Brain pericyte (primary cell): ENCODE results near the gene FOXP2.
"Not testable (repeated sequence)": the region's sequence is repeated elsewhere in the genome, so short reads cannot be mapped to it uniquely, and the experiment has no call there.

Experiments used
- DNase-seq: peaks from one replicate; pipeline ENCODE4 v3.0.0-alpha.2; 2012; ENCODE audit warnings: low read depth, low spot score

Gene FOXP2

GRCh38 chr7:114414156-114415063 is at the start of gene FOXP2:
TSS of gene FOXP2 (plus strand) at chr7:114414815. CDS start at chr7:114426512, 11,697 bp downstream.
- DNase-seq: no peak

DNA sequence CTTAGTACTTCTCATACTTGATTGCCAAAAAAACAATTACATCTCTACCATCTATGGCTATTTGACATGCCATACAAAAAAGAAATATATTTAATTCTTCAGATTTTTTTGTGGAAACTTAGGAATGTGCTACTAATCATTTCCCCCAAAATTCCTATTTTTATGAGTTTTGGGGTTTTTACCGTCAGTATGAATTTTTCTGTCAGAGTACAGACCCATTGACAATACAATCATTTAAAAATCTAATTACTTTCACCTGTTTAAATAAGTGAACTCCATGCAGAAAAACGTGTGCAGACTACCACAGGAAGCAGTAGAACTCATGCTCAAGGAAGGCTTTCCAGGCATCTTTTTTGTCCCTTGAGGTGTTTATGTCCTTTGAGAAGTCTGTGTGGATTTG is 48.8 kb upstream of the FOXP2 start:
- DNase-seq: no peak

DNA sequence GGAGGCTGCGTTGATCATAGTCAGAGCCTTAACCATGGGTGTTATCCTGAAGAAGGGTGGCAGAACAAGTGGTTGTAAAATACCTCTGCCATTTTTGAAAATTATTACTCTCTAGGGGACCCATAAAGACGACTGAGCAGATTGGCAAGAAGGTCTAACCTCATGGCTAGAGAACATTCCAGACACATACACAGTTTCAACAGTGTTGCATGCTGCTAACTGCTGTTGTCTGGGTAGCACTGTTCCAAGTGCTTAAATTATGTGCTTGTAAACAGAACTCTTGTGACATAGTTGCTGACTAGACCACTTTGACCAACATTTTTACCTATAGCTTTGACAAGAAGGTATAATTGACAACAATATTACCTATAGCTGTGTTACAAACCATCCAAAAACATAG is 46.1 kb upstream of the FOXP2 start:
- no peak for DNase-seq

GRCh38 chr7:114369294-114369693 is 45.3 kb upstream of the FOXP2 start:
- DNase-seq: no peak

DNA sequence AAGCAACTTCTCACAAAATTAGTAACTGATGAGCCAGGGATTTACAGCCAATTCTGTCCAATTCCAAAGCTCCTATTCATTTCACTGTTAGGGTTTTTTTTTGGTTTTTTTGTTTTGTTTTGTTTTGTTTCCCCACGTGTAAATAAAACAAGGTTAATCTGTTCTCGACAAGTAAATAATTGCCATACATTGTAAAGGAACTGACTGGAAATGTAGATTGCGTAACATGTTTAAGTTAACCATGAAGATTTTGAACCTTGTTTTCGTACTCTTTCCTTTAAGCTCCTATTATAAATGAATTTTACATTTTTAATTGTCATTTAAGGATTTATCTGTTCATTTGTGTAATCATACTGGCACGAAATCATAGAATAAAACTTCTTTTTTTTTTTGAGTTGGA is 42.0 kb upstream of the FOXP2 start:
- no peak for DNase-seq

DNA sequence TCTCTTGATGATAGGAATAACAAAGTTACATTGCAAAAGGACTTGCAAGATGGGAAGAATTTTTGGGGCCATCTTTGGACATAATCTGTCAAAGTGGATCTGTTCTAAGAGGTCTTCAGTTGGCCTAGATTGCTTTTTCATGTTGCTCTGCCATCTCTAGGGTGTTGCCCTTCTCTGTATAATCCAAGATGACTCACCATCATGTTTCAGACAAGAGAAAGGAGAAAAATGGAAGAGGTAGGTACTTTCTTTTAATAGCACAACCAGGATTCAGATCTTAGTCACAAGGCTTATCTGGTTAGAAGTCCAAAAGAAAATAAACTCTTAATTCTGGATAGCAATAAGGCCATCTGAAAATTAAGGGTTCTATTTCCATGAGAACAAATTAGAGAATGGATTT is 38.7 kb upstream of the FOXP2 start:
- DNase-seq: no peak

GRCh38 chr7:114383946-114384345 is 30.7 kb upstream of the FOXP2 start:
- DNase-seq: not testable (repeated sequence)

DNA sequence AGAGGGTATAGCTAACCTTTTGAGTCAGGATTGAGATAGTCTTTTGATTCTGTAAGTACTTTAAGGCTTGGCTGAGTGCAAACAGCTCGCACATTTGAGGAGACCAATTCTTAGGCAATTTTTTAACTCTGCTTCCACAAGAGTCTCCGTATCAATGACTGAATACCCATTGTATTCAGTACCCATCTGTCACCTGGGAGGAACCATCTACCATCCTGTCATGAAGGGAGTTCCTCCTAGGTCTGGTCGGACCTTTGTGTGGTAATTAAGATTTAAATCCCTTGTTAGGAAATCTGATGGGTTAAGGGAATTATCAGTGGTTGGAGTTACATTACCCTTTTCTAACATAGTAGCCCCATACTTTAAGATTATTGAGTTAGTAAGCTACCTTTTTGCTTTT is 30.3 kb upstream of the FOXP2 start:
- DNase-seq: not testable (repeated sequence)

- DNase-seq: no peak
Observed at GRCh38 chr7:114388021-114388420, 26.6 kb upstream of the FOXP2 start.

GRCh38 chr7:114392686-114393085 is 21.9 kb upstream of the FOXP2 start:
- DNase-seq: no peak

- DNase-seq: no peak
Observed at GRCh38 chr7:114402876-114403635, 11.6 kb upstream of the FOXP2 start.

DNA sequence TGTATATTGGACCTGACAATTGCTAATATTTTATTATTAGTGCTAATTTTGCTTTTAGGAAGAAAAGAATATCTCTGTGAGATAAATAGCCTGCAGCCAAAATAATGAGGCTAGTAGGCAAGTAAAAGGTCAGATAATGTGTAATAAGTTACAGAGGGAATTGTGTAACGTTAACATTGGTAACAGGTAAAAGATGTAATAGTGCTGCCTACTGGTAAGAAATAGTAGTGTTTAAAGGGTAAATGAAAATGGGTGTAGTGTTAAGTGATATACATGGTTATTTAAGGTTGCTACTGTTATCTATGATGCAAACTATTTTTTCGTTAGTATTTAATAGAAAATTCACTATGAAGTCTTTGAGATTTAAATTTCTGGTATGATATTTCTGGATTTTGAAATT is 9.2 kb upstream of the FOXP2 start:
- no peak for DNase-seq

GRCh38 chr7:114409750-114410149 is 4.9 kb upstream of the FOXP2 start:
- no peak for DNase-seq

DNA sequence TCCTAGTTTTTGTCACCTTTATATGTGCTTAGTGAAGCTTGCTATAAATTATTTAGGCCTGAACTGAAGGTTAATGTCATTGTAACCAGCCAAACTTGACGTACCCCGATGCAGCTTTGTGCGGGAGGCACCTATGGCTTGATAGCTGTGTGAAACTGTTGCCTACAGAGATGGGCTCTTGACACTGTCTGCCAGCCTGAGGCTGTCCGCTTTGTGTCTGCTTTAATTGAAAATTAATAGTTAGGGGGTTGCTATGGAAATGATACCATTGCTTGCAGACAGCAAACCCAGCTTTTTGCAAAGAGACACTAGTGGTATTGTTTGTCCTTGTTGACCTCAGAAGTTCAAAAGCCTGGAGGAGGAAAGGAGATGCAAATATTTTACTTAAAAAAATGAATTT is 2.1 kb upstream of the FOXP2 start:
- no peak for DNase-seq

- no peak for DNase-seq
Observed at GRCh38 chr7:114413761-114414155, 857 bp upstream of the FOXP2 start.

- no peak for DNase-seq
Observed at GRCh38 chr7:114415064-114415989, 712 bp downstream of the FOXP2 start.

- DNase-seq: no peak
Observed at GRCh38 chr7:114416129-114416990, 1.7 kb downstream of the FOXP2 start.

DNA sequence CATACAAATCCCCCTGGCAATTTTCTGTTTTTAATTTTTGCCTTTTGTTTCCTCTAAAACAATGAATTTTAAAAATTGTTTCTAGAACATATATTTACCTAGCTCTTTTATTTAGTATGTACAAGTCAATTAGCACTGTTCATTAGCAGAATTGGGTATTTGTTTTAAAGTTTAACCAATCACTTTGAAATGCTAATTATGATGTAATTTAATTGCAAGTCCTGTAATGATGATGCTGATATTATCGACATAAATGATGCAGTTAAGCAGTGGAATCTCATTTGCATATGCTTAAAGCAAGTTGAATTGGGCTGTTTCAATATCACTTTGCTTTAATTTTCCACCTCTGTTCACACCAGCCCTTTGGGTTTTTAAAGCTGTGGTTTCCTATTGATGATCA is 2.7 kb downstream of the FOXP2 start:
- no peak for DNase-seq

- no peak for DNase-seq
Observed at GRCh38 chr7:114418117-114418516, 3.5 kb downstream of the FOXP2 start.

GRCh38 chr7:114419441-114420272 is 5.0 kb downstream of the FOXP2 start:
- DNase-seq: no peak
